Lower leg skin (tissue), 4 donors: Measurements from ENCODE around the gene RC3H1. TPM values are rescaled to one million over a fixed set of nuclear protein-coding genes. Genes with fewer than 3 reads are reported as not detected.
"Not testable (repeated sequence)": the region's sequence is repeated elsewhere in the genome, so short reads cannot be mapped to it uniquely, and the experiment has no call there.

Experiments
- DNase-seq, 2 donors: peaks; one replicate each; pipeline ENCODE4 v3.0.0-alpha.2; 2019; ENCODE audit warnings: low spot score in 2 of 2
- H3K4me3 ChIP-seq: fragments of 200-600 bp; sonication (generic); 2 replicates; pipeline ENCODE4 v1.5.1; 2017; ENCODE audit warnings: mild to moderate bottlenecking, low read depth; ENCODE audit not compliant: poor library complexity, severe bottlenecking
- CTCF ChIP-seq, 3 donors: fragments of 450-650 bp; IDR thresholded peaks; one replicate each; pipeline ENCODE4 v1.5.1; 2016; ENCODE audit warnings: antibody characterized with exemption in 3 of 3, mild to moderate bottlenecking in 3 of 3, moderate library complexity in 2 of 3
- POLR2A ChIP-seq, 2 donors: fragments of 450-650 bp; IDR thresholded peaks; one replicate each; pipeline ENCODE4 v1.6.1; 2016 to 2017; ENCODE audit warnings: antibody characterized with exemption in 2 of 2, mild to moderate bottlenecking in 1 of 2, moderate library complexity in 1 of 2
- WGBS, 2 donors: methylation state at CpG; one replicate each; pipeline ENCODE4 v1.1.5; 2018; 5-methylcytosine and 5-hydroxymethylcytosine counted together
- intact Hi-C: fragments of 100-400 bp; cut with DNase I; formaldehyde crosslinking; loops from one replicate; pipeline ENCODE4 v1.15.0; 2023; ENCODE audit warnings: low total_unique reads
- total RNA-seq, 4 donors: library from RNA; depleted of rRNA; stranded (reverse); fragments of >200 nt; gene quantifications; one replicate each; pipeline ENCODE4 v1.1.0, GENCODE V29; 2016

Gene RC3H1, protein sequence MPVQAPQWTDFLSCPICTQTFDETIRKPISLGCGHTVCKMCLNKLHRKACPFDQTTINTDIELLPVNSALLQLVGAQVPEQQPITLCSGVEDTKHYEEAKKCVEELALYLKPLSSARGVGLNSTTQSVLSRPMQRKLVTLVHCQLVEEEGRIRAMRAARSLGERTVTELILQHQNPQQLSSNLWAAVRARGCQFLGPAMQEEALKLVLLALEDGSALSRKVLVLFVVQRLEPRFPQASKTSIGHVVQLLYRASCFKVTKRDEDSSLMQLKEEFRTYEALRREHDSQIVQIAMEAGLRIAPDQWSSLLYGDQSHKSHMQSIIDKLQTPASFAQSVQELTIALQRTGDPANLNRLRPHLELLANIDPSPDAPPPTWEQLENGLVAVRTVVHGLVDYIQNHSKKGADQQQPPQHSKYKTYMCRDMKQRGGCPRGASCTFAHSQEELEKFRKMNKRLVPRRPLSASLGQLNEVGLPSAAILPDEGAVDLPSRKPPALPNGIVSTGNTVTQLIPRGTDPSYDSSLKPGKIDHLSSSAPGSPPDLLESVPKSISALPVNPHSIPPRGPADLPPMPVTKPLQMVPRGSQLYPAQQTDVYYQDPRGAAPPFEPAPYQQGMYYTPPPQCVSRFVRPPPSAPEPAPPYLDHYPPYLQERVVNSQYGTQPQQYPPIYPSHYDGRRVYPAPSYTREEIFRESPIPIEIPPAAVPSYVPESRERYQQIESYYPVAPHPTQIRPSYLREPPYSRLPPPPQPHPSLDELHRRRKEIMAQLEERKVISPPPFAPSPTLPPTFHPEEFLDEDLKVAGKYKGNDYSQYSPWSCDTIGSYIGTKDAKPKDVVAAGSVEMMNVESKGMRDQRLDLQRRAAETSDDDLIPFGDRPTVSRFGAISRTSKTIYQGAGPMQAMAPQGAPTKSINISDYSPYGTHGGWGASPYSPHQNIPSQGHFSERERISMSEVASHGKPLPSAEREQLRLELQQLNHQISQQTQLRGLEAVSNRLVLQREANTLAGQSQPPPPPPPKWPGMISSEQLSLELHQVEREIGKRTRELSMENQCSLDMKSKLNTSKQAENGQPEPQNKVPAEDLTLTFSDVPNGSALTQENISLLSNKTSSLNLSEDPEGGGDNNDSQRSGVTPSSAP
- 10 to 100 TPM; 16.1 to 30.9 (median 27.0) TPM for total RNA-seq

GRCh38 chr1:174022080-174022975, at the start of gene RC3H1:
Gene RC3H1 (minus strand): TSS chr1:174022357. CDS start chr1:173992985, 29,372 bp downstream.
- TF ChIP-seq POLR2A (IDR thresholded peaks at IDR 0.05) (peak in 1 of 2 donors; percentile 64), CTCF (IDR thresholded peaks at IDR 0.05) (no peak)
- intact Hi-C loops: no loop called here

GRCh38 chr1:174070614-174071013, 48.5 kb upstream of the RC3H1 start:
- DNase-seq: no peak
- H3K4me3 ChIP-seq: no peak overlapping the region
- TF ChIP-seq CTCF (IDR thresholded peaks at IDR 0.05) (no peak), POLR2A (IDR thresholded peaks at IDR 0.05) (no peak)
- 96 to 98% methylated on average over 1 of the region's 1 CpG for WGBS, 2 donors
- intact Hi-C loops: no loop called here

More at GRCh38 chr1:174022080-174022975, at the start of gene RC3H1:
- DNase-seq: peak; percentile 88 to 98
- 0 to 1% methylated on average over 47 to 70 of the region's 78 CpGs for WGBS, 2 donors
- peak within 1 kb of the TSS; percentile 87 for H3K4me3 ChIP-seq

DNA sequence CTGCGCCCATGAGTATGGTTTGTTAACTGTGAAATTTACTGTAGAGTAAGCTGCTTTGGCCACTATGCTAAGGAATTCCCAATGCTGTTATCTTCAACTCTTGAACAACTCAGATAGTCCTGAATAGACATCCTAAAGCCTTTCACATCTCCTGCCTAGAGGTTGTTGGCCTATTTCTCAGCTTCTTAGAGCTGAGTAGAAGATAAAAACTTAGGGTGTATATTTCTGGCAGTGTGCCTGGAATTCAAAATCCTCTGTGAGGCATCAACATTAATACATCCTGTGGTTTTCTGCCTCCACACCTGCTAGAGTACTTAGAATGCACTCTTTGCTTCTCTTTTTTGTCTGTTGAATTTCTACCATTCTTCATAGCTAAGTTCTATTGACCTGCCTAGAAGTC, 45.8 kb upstream of the RC3H1 start:
- 100% methylated on average over 1 of the region's 1 CpG for WGBS, 2 donors
- intact Hi-C loops: no loop called here
- H3K4me3 ChIP-seq: no peak overlapping the region
- DNase-seq: no peak
- TF ChIP-seq CTCF (IDR thresholded peaks at IDR 0.05): no peak
- TF ChIP-seq POLR2A (IDR thresholded peaks at IDR 0.05): no peak

- DNase-seq: no peak
- 76 to 82% methylated on average over 4 of the region's 4 CpGs for WGBS, 2 donors
- H3K4me3 ChIP-seq: no peak overlapping the region
- TF ChIP-seq POLR2A (IDR thresholded peaks at IDR 0.05) (no peak), CTCF (IDR thresholded peaks at IDR 0.05) (no peak)
- intact Hi-C loops: no loop called here
These were observed 37.9 kb upstream of the RC3H1 start for GRCh38 chr1:174060090-174060489.

DNA sequence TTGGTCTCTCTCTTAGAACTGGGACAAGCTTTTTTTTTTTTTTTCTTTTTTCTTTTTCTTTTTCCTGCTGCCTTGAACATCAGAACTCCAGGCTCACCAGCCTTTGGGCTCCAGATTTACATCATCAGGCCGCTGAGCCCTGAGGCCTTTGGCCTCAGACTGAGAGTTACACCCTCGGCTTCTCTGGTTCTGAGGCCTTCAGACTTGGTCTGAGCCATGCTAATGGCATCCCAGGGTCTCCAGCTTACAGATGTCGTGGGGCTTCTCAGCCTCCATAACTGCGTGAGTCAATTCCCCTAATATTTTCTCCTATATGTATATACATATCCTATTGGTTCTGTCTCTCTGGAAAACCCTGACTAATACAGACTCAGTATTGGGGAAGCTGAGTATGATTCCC, 36.5 kb upstream of the RC3H1 start:
- TF ChIP-seq POLR2A (IDR thresholded peaks at IDR 0.05) (no peak), CTCF (IDR thresholded peaks at IDR 0.05) (no peak)
- intact Hi-C loops: no loop called here
- 86 to 88% methylated on average over 4 of the region's 4 CpGs for WGBS, 2 donors
- no peak for DNase-seq
- no peak overlapping the region for H3K4me3 ChIP-seq

- DNase-seq, intact Hi-C loops, H3K4me3 ChIP-seq: not testable (repeated sequence)
- WGBS, 2 donors: 96 to 97% methylated on average over 12 to 28 of the region's 28 CpGs
These were observed 34.5 kb upstream of the RC3H1 start for GRCh38 chr1:174056609-174057008.

GRCh38 chr1:174055797-174056196, 33.6 kb upstream of the RC3H1 start:
- DNase-seq, intact Hi-C loops, H3K4me3 ChIP-seq: not testable (repeated sequence)
- WGBS, 2 donors: 89 to 97% methylated on average over 5 of the region's 5 CpGs
